Measurements from ENCODE around the gene FOXO1. TPM values are rescaled to one million over a fixed set of nuclear protein-coding genes. Genes with fewer than 3 reads are reported as not detected.
A peak's percentile ranks its signal among the peaks of the same experiment; 100 is the strongest.

The FOXO1 gene
- total and polyA plus RNA-seq, 2 experiments from 2014 or later: 32.4 to 68.0 TPM

DNA sequence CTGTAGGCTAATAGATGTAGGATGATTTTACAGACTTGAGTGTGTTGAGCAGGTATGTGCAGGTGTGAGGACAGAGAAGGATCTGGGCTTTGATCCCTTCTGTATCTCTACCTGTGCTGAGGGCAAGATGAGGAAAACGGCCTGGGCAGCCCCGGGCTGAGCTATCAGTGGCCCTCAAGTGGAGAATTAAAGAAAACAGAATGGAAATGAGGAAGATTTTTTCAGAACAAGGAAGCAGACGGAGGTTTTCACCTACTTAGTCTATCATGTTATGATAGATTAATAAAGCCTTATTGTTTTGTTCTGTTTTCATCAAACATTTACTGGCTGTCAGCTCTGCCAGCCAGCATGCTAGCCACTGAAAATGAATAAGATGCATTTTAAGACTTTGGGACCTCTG is 22.3 kb upstream of the FOXO1 start (continued):
- TF ChIP-seq CREB1 (CRISPR knock-in tag; IDR thresholded peaks at IDR 0.05; ENCODE audit: low read depth) (no peak), EZH2 (IDR thresholded peaks at IDR 0.05; ENCODE audit: low read depth, unreplicated experiment) (no peak), NANOG (IDR thresholded peaks at IDR 0.05; ENCODE audit: borderline replicate concordance) (no peak), JUNB (IDR thresholded peaks at IDR 0.05; ENCODE audit: unreplicated experiment) (no peak), ZNF114 (CRISPR knock-in tag; IDR thresholded peaks at IDR 0.05) (no peak)

DNA sequence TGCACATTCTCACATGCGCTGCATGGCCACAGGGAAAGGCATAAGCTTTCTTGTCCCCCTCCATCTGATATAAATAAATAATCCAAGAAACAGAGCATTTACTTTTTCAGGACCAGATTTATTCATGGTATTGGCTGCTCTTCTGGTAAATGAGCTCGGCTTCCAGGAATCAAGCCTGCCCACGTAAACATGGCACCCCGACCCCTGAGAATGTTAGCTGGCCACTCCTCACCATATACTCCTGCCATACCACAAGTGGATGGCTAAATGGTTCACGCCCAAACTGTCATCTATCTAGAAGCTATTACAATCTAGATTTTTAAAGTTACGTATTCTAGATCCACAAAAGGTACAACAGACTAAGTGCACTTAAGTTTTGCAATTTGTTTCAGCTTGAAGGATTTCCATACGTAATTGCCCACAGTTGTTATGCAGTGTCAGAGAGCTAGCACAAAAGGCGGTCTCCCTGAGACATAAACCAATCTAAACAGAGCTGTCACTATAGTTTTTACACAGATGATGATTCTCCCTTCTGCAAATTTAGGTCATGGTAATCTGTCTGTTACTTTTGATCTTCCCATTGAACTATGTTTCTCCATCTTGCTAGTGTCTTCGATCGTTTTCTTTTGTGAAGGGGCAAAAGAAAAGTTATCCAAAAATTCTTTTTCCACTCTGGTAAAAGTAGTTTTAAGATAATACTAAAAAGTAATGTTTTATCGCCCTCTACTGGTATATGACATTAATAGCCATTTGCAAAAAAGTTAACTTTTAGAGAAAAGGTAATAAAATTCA is 16.2 kb upstream of the FOXO1 start:
- no peak for TF ChIP-seq CREB1 (CRISPR knock-in tag; IDR thresholded peaks at IDR 0.05; ENCODE audit: low read depth)
- TF ChIP-seq, protein P1, sequence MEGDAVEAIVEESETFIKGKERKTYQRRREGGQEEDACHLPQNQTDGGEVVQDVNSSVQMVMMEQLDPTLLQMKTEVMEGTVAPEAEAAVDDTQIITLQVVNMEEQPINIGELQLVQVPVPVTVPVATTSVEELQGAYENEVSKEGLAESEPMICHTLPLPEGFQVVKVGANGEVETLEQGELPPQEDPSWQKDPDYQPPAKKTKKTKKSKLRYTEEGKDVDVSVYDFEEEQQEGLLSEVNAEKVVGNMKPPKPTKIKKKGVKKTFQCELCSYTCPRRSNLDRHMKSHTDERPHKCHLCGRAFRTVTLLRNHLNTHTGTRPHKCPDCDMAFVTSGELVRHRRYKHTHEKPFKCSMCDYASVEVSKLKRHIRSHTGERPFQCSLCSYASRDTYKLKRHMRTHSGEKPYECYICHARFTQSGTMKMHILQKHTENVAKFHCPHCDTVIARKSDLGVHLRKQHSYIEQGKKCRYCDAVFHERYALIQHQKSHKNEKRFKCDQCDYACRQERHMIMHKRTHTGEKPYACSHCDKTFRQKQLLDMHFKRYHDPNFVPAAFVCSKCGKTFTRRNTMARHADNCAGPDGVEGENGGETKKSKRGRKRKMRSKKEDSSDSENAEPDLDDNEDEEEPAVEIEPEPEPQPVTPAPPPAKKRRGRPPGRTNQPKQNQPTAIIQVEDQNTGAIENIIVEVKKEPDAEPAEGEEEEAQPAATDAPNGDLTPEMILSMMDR (conservative IDR thresholded peaks at IDR 0.05; ENCODE audit: low read depth in 2 of 2): peak in 1 of 2 experiments; percentile 93; a peak in 3 of 4 replicates
- no peak overlapping the region for H2AFZ ChIP-seq
- peak overlapping the region; percentile 38 for H3K27ac Mint-ChIP-seq

DNA sequence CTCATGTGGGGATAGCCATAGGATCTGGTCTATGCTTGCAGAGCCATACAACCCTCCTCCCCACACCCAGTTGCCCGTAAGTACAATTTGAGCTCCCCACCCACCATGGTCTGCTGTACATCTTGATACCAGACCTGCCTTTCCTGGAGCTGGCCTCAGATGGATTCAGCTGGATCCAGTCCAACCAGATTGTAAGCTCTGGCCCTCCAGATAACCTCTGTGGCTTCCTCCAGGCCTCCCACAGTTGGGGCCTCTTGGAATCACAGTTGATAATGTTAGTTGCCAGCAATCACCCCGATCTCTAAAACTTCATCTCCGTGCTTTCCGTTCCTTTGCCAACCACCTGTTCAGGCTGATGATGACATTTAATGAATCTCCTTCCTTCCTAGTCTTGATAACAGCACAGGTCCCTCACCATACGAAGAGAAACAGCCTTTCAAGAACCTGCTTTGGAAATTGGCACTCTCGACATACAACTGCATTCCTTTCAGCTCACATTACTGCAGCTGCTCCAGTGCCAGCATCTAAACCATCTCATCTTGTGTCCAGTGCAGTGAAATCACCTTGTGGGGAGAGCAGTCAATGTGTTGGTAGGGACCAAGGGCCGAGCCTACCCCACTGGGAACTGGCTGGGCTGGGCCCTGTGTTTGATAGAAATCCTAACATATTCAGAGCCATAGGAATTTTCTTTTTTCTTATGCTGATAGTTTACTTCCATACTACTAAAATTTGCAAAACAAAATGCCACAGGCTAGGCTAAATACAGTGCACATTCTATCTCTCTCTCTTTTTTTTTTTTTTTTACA is 15.1 kb upstream of the FOXO1 start:
- DNase-seq (ENCODE audit: low spot score) (no peak), ATAC-seq (peak; percentile 38)
- peak overlapping the region; percentile 89 for H3K27ac Mint-ChIP-seq
- peaks cover 25% of the 10 kb centered on the region for H3K4me1 ChIP-seq (ENCODE audit: insufficient read depth)
- peaks cover 35% of the 10 kb centered on the region for H3K4me1 Mint-ChIP-seq
- H3K27me3 ChIP-seq (ENCODE audit: insufficient read depth): no peaks in the 10 kb centered on the region
- H2AFZ ChIP-seq: no peak overlapping the region
- H3K27ac ChIP-seq (ENCODE audit: low read depth): peak overlapping the region; percentile 91
- H3K36me3 ChIP-seq (ENCODE audit: insufficient read depth): no peaks in the 10 kb centered on the region
- no peaks in the 10 kb centered on the region for H3K9me2 ChIP-seq (ENCODE audit: insufficient read depth)
- peaks cover 16% of the 10 kb centered on the region for H3K27me3 Mint-ChIP-seq (ENCODE audit: insufficient read depth, low read depth, poor library complexity)
- no peaks in the 10 kb centered on the region for H3K79me2 ChIP-seq (replicated peaks; ENCODE audit: insufficient read depth)
- H3K9me3 Mint-ChIP-seq: 0 out of 3 replicates have a peak, but pooled peaks cover 5% of the 10 kb centered on the region
- peak overlapping the region; percentile 43 for H3K4me3 ChIP-seq
- H3K36me3 Mint-ChIP-seq (ENCODE audit: low read depth): 0 out of 3 replicates have a peak, but pooled peaks cover 5% of the 10 kb centered on the region
- peak overlapping the region; percentile 55 for H3K4me3 Mint-ChIP-seq
- H4K20me1 ChIP-seq (replicated peaks; ENCODE audit: insufficient read depth): no peaks in the 10 kb centered on the region
- no peaks in the 10 kb centered on the region; the same call in 1 of the 2 replicates for H3F3A ChIP-seq (replicated peaks; ENCODE audit: low read depth)
- H3K4me2 ChIP-seq: peak overlapping the region; percentile 75
- TF ChIP-seq, protein P2, sequence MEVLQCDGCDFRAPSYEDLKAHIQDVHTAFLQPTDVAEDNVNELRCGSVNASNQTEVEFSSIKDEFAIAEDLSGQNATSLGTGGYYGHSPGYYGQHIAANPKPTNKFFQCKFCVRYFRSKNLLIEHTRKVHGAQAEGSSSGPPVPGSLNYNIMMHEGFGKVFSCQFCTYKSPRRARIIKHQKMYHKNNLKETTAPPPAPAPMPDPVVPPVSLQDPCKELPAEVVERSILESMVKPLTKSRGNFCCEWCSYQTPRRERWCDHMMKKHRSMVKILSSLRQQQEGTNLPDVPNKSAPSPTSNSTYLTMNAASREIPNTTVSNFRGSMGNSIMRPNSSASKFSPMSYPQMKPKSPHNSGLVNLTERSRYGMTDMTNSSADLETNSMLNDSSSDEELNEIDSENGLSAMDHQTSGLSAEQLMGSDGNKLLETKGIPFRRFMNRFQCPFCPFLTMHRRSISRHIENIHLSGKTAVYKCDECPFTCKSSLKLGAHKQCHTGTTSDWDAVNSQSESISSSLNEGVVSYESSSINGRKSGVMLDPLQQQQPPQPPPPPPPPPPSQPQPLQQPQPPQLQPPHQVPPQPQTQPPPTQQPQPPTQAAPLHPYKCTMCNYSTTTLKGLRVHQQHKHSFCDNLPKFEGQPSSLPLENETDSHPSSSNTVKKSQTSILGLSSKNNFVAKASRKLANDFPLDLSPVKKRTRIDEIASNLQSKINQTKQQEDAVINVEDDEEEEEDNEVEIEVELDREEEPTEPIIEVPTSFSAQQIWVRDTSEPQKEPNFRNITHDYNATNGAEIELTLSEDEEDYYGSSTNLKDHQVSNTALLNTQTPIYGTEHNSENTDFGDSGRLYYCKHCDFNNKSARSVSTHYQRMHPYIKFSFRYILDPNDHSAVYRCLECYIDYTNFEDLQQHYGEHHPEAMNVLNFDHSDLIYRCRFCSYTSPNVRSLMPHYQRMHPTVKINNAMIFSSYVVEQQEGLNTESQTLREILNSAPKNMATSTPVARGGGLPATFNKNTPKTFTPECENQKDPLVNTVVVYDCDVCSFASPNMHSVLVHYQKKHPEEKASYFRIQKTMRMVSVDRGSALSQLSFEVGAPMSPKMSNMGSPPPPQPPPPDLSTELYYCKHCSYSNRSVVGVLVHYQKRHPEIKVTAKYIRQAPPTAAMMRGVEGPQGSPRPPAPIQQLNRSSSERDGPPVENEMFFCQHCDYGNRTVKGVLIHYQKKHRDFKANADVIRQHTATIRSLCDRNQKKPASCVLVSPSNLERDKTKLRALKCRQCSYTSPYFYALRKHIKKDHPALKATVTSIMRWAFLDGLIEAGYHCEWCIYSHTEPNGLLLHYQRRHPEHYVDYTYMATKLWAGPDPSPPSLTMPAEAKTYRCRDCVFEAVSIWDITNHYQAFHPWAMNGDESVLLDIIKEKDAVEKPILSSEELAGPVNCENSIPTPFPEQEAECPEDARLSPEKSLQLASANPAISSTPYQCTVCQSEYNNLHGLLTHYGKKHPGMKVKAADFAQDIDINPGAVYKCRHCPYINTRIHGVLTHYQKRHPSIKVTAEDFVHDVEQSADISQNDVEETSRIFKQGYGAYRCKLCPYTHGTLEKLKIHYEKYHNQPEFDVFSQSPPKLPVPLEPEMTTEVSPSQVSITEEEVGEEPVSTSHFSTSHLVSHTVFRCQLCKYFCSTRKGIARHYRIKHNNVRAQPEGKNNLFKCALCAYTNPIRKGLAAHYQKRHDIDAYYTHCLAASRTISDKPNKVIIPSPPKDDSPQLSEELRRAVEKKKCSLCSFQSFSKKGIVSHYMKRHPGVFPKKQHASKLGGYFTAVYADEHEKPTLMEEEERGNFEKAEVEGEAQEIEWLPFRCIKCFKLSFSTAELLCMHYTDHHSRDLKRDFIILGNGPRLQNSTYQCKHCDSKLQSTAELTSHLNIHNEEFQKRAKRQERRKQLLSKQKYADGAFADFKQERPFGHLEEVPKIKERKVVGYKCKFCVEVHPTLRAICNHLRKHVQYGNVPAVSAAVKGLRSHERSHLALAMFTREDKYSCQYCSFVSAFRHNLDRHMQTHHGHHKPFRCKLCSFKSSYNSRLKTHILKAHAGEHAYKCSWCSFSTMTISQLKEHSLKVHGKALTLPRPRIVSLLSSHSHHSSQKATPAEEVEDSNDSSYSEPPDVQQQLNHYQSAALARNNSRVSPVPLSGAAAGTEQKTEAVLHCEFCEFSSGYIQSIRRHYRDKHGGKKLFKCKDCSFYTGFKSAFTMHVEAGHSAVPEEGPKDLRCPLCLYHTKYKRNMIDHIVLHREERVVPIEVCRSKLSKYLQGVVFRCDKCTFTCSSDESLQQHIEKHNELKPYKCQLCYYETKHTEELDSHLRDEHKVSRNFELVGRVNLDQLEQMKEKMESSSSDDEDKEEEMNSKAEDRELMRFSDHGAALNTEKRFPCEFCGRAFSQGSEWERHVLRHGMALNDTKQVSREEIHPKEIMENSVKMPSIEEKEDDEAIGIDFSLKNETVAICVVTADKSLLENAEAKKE (CRISPR knock-in tag; IDR thresholded peaks at IDR 0.05): 0 out of 2 replicates have a peak, but pooled peaks have one; percentile 24
- TF ChIP-seq ZNF114 (CRISPR knock-in tag; IDR thresholded peaks at IDR 0.05): no peak

More for the DNA sequence above, 16.2 kb upstream of the FOXO1 start:
- Mint-ChIP-seq H3K4me1 (peaks cover 35% of the 10 kb centered on the region), H3K9me3 (0 out of 3 replicates have a peak, but pooled peaks cover 5% of the 10 kb centered on the region), H3K36me3 (ENCODE audit: low read depth) (0 out of 3 replicates have a peak, but pooled peaks cover 5% of the 10 kb centered on the region), H3K27me3 (ENCODE audit: insufficient read depth, low read depth, poor library complexity) (peaks cover 16% of the 10 kb centered on the region), H3K4me3 (no peak overlapping the region; the same call in 2 of the 3 replicates)
- Histone ChIP-seq H4K20me1 (replicated peaks; ENCODE audit: insufficient read depth) (no peaks in the 10 kb centered on the region), H3K79me2 (replicated peaks; ENCODE audit: insufficient read depth) (no peaks in the 10 kb centered on the region), H3K4me3 (peak overlapping the region; percentile 1; the same call in 1 of the 2 replicates), H3F3A (replicated peaks; ENCODE audit: low read depth) (no peaks in the 10 kb centered on the region; the same call in 1 of the 2 replicates), H3K4me1 (ENCODE audit: insufficient read depth) (peaks cover 25% of the 10 kb centered on the region), H3K9me2 (ENCODE audit: insufficient read depth) (no peaks in the 10 kb centered on the region), H3K36me3 (ENCODE audit: insufficient read depth) (no peaks in the 10 kb centered on the region), H3K27me3 (ENCODE audit: insufficient read depth) (no peaks in the 10 kb centered on the region), H3K4me2 (peak overlapping the region; percentile 30), H3K27ac (ENCODE audit: low read depth) (peak overlapping the region; percentile 91; the same call in 1 of the 2 replicates)
- ATAC-seq: peak; percentile 4; the same call in 1 of the 3 replicates
- peak; percentile 88 for DNase-seq (ENCODE audit: low spot score)
